HG03103 (cell line): Measurements from ENCODE around the gene ASPSCR1.

Experiments used
- ATAC-seq: cut with Tn5 transposase; IDR thresholded peaks from one replicate; pipeline ENCODE4 v1.9.1; 2021; ENCODE audit warnings: low read depth; ENCODE audit not compliant: unreplicated experiment

Gene ASPSCR1

GRCh38 chr17:82062984-82063368 is 85.5 kb downstream of the ASPSCR1 start:
- ATAC-seq = no peak

DNA sequence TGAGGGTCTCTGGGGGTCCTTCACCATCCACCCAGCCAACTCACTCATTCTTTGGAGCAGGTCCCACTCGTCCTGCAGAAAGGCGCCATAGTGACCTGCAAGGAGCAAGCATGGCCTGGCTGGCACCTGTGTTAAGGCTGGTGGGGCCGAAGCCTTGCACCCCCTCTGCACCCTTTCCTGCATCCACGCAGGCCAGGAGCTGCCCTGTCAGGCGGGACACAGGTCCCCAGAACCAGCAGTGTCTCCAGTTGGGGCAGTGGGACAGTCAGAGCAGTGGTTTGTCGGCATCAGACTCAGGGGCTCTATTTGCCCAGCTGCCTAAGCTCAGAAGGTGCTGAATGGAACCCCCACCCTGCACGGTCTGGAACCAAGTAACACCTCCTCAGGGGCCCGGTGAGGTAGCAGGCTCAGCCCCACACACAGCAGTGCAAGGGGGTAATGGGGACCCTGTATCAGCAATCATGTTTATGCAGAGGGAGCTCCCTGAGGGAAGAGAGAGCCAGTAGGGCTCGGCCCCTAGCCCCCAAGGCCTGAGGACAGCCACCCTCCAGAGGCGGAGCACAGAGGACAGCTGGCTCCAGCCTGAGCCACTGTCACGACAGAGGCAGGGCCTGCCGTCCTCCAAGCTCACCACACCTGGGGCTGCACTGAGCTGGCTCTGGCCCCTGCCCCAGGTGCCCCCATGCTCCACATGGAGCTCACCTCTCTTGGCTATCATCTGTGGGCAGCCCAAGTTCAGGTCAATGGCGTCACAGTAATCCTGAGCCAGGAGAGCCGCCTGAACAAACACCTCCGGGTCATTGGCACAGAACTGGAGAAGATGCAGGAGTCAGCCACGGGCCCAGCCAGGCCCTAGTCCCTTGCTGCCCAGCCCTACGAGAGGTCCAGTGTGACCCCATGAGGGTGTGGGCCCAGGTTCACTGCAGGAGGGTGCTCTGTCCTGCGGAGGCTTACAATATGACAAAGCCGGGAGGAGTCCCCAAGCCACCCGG is 86.3 kb downstream of the ASPSCR1 start:
- ATAC-seq = no peak

GRCh38 chr17:82064433-82065192 is 87.2 kb downstream of the ASPSCR1 start:
- no peak for ATAC-seq

DNA sequence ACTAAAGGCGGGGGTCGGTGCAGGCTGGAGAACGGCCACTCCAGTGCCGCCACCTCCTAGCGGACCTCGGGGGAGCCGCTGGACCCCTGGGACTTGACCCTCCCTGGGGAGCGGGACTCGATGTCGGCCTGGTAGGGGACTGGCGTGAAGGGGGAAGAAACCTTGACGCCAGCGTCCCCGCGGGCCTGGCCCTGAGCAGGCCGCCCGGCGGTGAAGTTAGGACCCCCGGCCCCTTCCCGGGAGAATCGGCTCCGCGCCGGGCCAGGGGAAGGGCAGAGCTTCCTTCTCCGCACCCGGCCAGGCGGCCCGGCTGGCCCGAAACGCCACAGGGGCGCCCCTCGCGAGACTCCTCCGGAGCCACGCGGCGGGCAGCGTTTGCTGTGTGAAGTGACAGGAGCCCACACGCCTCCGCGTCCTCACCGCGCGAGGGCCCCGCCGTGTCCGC is 87.8 kb downstream of the ASPSCR1 start:
- ATAC-seq = no peak

DNA sequence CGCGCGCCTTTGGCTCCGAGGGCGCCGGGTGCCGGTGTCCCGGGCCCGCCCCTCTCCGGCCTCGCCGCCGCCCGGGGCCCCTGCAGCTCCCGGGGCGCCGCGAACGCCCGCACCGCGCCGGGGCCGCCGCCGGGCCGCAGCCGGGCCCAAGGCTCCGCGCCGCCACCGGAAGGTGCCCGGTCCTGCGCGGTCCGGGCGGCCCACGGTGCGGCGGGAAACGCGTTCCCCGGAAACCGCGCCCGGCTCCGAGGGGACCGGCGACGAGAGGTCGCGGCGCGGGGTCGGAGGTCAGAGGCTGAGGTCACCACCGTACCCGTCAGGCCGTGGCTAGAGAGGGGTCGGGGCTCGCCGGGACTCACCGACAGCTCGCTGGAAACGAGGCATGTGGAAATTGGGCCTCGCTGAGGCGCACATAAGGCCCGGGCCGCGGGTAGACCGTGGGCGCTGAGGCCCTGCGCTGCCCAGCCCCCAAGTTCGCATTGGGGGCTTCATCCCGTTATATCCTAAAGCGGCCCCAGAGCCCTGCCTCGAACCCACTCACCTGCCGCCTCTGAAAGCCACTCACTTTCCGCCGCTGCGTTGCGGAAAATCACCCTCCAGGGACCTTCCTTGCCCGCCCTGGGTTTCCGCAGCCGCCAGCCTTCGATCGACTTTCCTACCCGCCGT is 88.3 kb downstream of the ASPSCR1 start, which contains the start of gene DUS1L:
TSS of gene DUS1L (minus strand) at position 167 of the 666 bp plus-strand sequence. CDS start 745 bp downstream, outside the sequence.
- no peak for ATAC-seq
